DOHH2 (cell line): ENCODE data around the gene TRIB2.
A peak's percentile ranks its signal among the peaks of the same experiment; 100 is the strongest.

Experiments
- H3F3A ChIP-seq: fragments of 200-600 bp; sonication (generic), shearing (Covaris generic); 2 replicates; pipeline ENCODE4 v1.6.0; 2016; ENCODE audit warnings: antibody characterized with exemption, mild to moderate bottlenecking; ENCODE audit not compliant: control insufficient read depth, insufficient read depth
- H3K27ac ChIP-seq: fragments of 200-600 bp; sonication (generic); 2 replicates; pipeline ENCODE4 v1.5.1; 2014; ENCODE audit warnings: low read depth, mild to moderate bottlenecking, low read length, moderate library complexity
- H3K27me3 ChIP-seq: fragments of 200-600 bp; sonication (generic); 2 replicates; pipeline ENCODE4 v1.6.1; 2014; ENCODE audit warnings: mild to moderate bottlenecking, low read length, mixed read lengths; ENCODE audit not compliant: control insufficient read depth
- H3K36me3 ChIP-seq: fragments of 200-600 bp; sonication (generic); 2 replicates; pipeline ENCODE4 v1.6.1; 2014; ENCODE audit warnings: mild to moderate bottlenecking, low read length, moderate library complexity, mixed read lengths; ENCODE audit not compliant: control insufficient read depth
- H3K4me1 ChIP-seq: fragments of 200-600 bp; sonication (generic); 2 replicates; pipeline ENCODE4 v1.6.1; 2014; ENCODE audit warnings: mild to moderate bottlenecking, low read length, mixed read lengths; ENCODE audit not compliant: control insufficient read depth
- H3K4me2 ChIP-seq: fragments of 200-600 bp; sonication (generic); 2 replicates; pipeline ENCODE4 v1.6.0; 2014; ENCODE audit warnings: mild to moderate bottlenecking, low read length, moderate library complexity
- H3K4me3 ChIP-seq: fragments of 200-600 bp; sonication (generic); 2 replicates; pipeline ENCODE4 v1.5.1; 2014; ENCODE audit warnings: mild to moderate bottlenecking, low read length, mixed read lengths
- H3K79me2 ChIP-seq: fragments of 200-600 bp; sonication (generic); 2 replicates; pipeline ENCODE4 v1.6.1; 2014; ENCODE audit warnings: mild to moderate bottlenecking, low read length, mixed read lengths; ENCODE audit not compliant: control insufficient read depth
- H3K9me2 ChIP-seq: fragments of 200-600 bp; sonication (generic); replicated peaks from 2 replicates; pipeline ENCODE4 v1.6.1; 2014; ENCODE audit warnings: mild to moderate bottlenecking, low read length, mixed read lengths; ENCODE audit not compliant: control insufficient read depth
- H3K9me3 ChIP-seq: fragments of 200-600 bp; sonication (generic); 2 replicates; pipeline ENCODE4 v1.6.1; 2014; ENCODE audit warnings: antibody characterized with exemption, low read length, mixed read lengths; ENCODE audit not compliant: control insufficient read depth, insufficient read depth
- H4K20me1 ChIP-seq: fragments of 200-600 bp; sonication (generic); 2 replicates; pipeline ENCODE4 v1.6.0; 2014; ENCODE audit warnings: low read depth, mild to moderate bottlenecking, antibody characterized with exemption, low read length, moderate library complexity; ENCODE audit not compliant: control insufficient read depth, insufficient read depth
- EZH2phosphoT487 ChIP-seq: fragments of 200-600 bp; sonication (generic); IDR thresholded peaks from 2 replicates; pipeline ENCODE4 v1.6.1; 2017; ENCODE audit warnings: borderline replicate concordance, mild to moderate bottlenecking, antibody characterized with exemption, low read length, moderate library complexity, mixed read lengths
- TF ChIP-seq, protein P1 (sequence below): fragments of 200-600 bp; sonication (generic); IDR thresholded peaks from one replicate; pipeline ENCODE4 v1.5.1; 2014; ENCODE audit warnings: antibody characterized with exemption, mild to moderate bottlenecking, low read depth, low read length; ENCODE audit not compliant: poor library complexity, severe bottlenecking

Gene TRIB2

DNA sequence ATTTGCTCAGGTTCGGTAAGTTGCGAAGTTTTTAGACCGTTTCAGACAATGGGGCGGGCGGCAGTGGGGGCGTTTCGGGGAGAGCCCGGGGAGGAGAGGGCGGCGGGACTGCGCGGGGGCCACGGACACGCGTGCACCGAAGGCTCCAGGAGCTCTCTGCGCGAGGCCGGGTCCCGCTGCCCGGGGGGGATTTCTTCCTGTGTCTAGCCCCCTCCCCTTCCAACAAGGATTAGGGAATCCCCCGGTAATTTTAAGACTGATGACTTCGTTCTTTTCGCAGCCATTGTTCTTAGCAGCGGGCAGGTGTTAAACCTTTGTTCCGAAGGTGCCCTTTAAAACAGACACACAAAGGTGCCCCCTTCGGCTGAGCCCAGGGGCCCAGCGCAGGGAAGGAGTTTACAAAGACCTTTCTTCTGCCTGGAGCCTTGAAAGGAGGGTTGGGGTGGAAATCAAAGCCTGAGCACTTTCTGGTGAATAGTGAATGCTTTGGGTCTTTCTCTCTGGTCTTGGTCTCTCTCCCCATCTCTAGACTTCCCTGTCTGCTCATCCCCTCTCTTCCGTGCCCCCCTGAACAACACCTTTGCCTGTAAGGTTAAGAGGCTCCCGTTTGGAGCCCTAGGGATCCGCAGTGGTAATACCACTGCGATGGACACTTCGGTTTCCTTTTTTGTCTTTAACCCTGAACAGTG, 2.1 kb downstream of the TRIB2 start:
- Histone ChIP-seq H3K4me1 (peaks cover 59% of the 10 kb centered on the region), H3K9me2 (no peaks in the 10 kb centered on the region), H3K9me3 (no peaks in the 10 kb centered on the region), H3K36me3 (peaks cover 50% of the 10 kb centered on the region), H4K20me1 (peaks cover 36% of the 10 kb centered on the region), H3K79me2 (peaks cover 73% of the 10 kb centered on the region), H3F3A (peaks cover 10% of the 10 kb centered on the region), H3K27me3 (no peaks in the 10 kb centered on the region), H3K27ac (peak overlapping the region; percentile 67), H3K4me3 (peak overlapping the region; percentile 79), H3K4me2 (peak overlapping the region; percentile 89)
- TF ChIP-seq, protein P1, sequence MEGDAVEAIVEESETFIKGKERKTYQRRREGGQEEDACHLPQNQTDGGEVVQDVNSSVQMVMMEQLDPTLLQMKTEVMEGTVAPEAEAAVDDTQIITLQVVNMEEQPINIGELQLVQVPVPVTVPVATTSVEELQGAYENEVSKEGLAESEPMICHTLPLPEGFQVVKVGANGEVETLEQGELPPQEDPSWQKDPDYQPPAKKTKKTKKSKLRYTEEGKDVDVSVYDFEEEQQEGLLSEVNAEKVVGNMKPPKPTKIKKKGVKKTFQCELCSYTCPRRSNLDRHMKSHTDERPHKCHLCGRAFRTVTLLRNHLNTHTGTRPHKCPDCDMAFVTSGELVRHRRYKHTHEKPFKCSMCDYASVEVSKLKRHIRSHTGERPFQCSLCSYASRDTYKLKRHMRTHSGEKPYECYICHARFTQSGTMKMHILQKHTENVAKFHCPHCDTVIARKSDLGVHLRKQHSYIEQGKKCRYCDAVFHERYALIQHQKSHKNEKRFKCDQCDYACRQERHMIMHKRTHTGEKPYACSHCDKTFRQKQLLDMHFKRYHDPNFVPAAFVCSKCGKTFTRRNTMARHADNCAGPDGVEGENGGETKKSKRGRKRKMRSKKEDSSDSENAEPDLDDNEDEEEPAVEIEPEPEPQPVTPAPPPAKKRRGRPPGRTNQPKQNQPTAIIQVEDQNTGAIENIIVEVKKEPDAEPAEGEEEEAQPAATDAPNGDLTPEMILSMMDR: no peak
- TF ChIP-seq EZH2phosphoT487: no peak

DNA sequence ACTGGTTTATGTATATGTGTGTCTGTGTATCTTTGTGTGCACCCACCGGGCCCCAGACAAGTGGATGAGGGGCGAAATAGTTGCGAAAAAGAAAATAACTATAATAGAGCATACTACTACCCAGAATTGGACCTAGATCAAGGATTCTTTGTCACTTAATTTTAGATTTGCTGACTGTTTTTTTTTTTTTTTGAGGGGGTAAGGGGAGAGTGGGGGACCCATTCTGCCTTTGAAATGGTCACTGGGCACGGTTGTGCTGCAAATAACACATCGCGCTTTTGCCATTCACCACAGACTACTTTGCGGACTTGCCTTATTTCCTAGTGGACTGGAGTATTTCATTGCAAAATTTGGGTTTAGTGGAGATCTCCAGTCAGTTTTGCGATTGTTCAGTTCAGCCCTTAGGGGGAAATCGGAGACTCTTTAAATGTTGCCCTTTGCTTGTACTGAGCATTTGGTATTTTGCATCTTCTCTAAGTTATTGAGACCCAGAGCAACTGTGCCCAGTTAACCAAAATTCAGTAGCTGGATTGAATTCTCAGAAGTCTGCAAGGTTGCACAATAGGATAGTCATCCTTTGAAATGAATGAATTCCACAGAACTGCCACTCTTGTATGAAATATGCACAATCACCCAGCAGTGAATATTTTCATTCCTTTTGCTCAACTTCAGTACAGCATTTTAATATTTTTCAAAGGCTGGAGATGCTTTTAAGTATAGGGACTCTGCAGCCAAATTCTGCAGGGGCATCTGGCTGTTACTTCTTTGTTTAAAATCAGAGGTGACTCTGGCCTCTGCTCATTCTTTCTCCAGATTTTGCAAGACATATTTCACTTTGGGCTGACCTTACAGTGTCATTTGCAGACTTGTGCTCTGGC, 2.9 kb downstream of the TRIB2 start:
- Histone ChIP-seq H3K36me3 (peaks cover 58% of the 10 kb centered on the region), H3K27me3 (no peaks in the 10 kb centered on the region), H3K9me3 (no peaks in the 10 kb centered on the region), H3F3A (peaks cover 10% of the 10 kb centered on the region), H4K20me1 (peaks cover 36% of the 10 kb centered on the region), H3K27ac (peak overlapping the region; percentile 67; the same call in 1 of the 2 replicates), H3K9me2 (no peaks in the 10 kb centered on the region), H3K4me1 (peaks cover 67% of the 10 kb centered on the region), H3K4me2 (peak overlapping the region; percentile 89), H3K79me2 (peaks cover 80% of the 10 kb centered on the region), H3K4me3 (peak overlapping the region; percentile 79)
- no peak for TF ChIP-seq EZH2phosphoT487
- TF ChIP-seq, protein P1: no peak

DNA sequence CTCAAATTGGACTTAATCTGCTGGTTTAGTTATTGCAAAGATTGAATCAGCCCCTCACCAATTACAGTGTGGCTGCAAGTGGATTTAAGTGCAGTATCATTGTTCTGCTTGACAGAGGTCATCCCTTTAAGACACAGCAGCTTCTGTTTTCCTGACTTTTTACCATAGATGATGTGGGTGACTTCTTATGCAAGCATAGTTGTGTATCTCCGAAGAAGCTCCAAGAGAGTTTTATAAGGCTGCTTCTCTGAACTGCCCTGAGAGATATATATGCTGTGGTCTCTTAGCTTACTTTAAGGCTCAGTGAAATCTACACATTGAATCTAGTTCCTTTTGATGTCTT, 3.5 kb downstream of the TRIB2 start:
- TF ChIP-seq EZH2phosphoT487: no peak
- TF ChIP-seq, protein P1: no peak
- no peaks in the 10 kb centered on the region for H3K9me3 ChIP-seq
- H3F3A ChIP-seq: peaks cover 10% of the 10 kb centered on the region
- peak overlapping the region; percentile 89 for H3K4me2 ChIP-seq
- peaks cover 36% of the 10 kb centered on the region for H4K20me1 ChIP-seq
- peaks cover 86% of the 10 kb centered on the region for H3K79me2 ChIP-seq
- peaks cover 64% of the 10 kb centered on the region for H3K36me3 ChIP-seq
- no peaks in the 10 kb centered on the region for H3K27me3 ChIP-seq
- peaks cover 72% of the 10 kb centered on the region for H3K4me1 ChIP-seq
- H3K9me2 ChIP-seq: no peaks in the 10 kb centered on the region
- peak overlapping the region; percentile 79 for H3K4me3 ChIP-seq
- H3K27ac ChIP-seq: peak overlapping the region; percentile 25; the same call in 1 of the 2 replicates
